ENCODE data around the gene ARHGEF1. TPM values are rescaled to one million over a fixed set of nuclear protein-coding genes. Genes with fewer than 3 reads are reported as not detected.

ARHGEF1 gene
- total and polyA plus RNA-seq, 2 donors (not counting 1 experiment from before 2014, with no cell fraction given): 21.6 to 23.9 TPM

DNA sequence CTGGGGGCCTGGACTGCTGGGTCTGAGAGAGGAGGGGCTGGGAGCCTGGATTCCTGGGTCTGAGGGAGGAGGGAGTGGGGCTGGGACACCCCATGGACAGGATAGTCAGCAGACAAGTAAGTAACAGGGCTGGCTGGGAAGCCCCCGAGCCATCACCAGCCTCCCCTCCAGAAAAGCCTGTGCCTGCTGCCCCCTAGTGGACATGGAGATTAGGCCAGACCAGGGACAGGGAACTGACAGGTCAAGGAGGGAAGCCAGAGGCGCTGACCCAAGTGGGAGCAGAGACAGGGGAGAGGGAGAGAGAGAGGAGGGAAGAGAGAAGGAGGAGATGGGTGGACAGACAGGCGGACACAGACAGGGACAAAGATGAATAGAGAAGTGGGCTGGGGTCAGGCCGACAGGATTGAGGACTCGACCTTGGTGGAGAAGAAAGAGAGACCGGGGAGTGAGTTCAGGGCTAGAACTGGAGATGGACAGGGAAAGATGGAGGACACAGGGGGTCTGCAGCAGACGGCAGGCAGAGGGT, 51.9 kb downstream of the ARHGEF1 start:
- Histone ChIP-seq H4K20me1 (ENCODE audit: control insufficient read depth, extremely low read depth, insufficient read depth, low read length) (no peaks in the 10 kb centered on the region), H3K4me2 (ENCODE audit: extremely low read depth, insufficient read depth, low read length) (no peak overlapping the region), H3K4me1 (ENCODE audit: control insufficient read depth, extremely low read depth, insufficient read depth, low read length) (peaks cover 12% of the 10 kb centered on the region), H3K4me3 (replicated peaks in 1 of 4; ENCODE audit: control extremely low read depth in 1 of 4, insufficient read depth in 1 of 4, low read depth in 3 of 4, low read length in 4 of 4) (no peak overlapping the region), H3K36me3 (ENCODE audit: control insufficient read depth, insufficient read depth, low read length) (no peaks in the 10 kb centered on the region), H3K9ac (ENCODE audit: insufficient read depth, low read length) (no peak overlapping the region), H3K9me3 (ENCODE audit: control insufficient read depth, insufficient read depth, low read depth, low read length) (no peaks in the 10 kb centered on the region), H3K79me2 (ENCODE audit: control insufficient read depth, insufficient read depth, low read length) (no peaks in the 10 kb centered on the region), H3K27me3 (ENCODE audit: control insufficient read depth, insufficient read depth, low read length) (peaks cover 54% of the 10 kb centered on the region), H3K27ac (ENCODE audit: insufficient read depth, low read length) (no peak overlapping the region), H2AFZ (ENCODE audit: low read length) (no peak overlapping the region)
- TF ChIP-seq EZH2 (IDR thresholded peaks at IDR 0.05; ENCODE audit: low read length, missing control alignments): no peak
- TF ChIP-seq, protein P1, sequence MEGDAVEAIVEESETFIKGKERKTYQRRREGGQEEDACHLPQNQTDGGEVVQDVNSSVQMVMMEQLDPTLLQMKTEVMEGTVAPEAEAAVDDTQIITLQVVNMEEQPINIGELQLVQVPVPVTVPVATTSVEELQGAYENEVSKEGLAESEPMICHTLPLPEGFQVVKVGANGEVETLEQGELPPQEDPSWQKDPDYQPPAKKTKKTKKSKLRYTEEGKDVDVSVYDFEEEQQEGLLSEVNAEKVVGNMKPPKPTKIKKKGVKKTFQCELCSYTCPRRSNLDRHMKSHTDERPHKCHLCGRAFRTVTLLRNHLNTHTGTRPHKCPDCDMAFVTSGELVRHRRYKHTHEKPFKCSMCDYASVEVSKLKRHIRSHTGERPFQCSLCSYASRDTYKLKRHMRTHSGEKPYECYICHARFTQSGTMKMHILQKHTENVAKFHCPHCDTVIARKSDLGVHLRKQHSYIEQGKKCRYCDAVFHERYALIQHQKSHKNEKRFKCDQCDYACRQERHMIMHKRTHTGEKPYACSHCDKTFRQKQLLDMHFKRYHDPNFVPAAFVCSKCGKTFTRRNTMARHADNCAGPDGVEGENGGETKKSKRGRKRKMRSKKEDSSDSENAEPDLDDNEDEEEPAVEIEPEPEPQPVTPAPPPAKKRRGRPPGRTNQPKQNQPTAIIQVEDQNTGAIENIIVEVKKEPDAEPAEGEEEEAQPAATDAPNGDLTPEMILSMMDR (conservative IDR thresholded peaks at IDR 0.05 in 1 of 2, IDR thresholded peaks at IDR 0.05 in 1 of 2; ENCODE audit: low read depth in 1 of 2, low read length in 2 of 2): peak; percentile 89 to 90
- peak in 1 of 2 donors; percentile 42 for DNase-seq (ENCODE audit: low read depth in 2 of 2)

DNA sequence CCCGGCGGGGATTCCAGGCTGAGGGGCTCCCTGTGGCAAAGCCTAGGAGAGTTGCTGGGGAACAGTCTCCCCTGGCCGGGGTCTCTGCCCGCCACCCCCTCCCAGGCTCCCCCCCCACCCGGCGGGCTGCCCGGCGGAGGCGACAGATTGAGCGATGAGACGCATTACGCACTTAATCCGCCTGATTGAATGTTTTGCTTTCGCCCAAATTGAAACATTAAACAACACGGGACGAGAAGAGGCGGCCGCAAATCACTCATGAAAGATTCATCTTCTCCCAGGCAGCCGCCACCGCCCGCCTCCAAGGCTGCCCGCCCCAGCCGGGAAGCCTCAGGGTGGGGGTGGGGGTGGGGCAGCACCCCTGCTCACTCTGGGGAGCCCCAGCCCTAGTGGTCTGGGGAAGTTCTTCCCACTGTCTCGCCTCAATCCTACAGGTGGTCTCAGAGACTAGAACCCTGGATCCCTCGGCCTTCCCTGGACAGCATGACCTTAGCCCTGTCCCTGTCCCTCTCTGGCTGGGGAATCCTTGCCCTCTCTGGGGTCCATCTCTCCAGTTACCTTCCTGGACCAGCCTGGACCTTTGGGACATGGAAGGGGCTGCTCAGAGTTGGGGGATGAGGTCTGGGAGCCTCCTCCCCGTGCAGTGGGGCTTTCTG, 52.9 kb downstream of the ARHGEF1 start:
- H3K4me3 ChIP-seq (replicated peaks in 1 of 4; ENCODE audit: control extremely low read depth in 1 of 4, insufficient read depth in 1 of 4, low read depth in 3 of 4, low read length in 4 of 4): no peak overlapping the region
- H3K4me2 ChIP-seq (ENCODE audit: extremely low read depth, insufficient read depth, low read length): peak overlapping the region; percentile 35
- H3K27ac ChIP-seq (ENCODE audit: insufficient read depth, low read length): no peak overlapping the region
- peaks cover 44% of the 10 kb centered on the region for H3K27me3 ChIP-seq (ENCODE audit: control insufficient read depth, insufficient read depth, low read length)
- H4K20me1 ChIP-seq (ENCODE audit: control insufficient read depth, extremely low read depth, insufficient read depth, low read length): no peaks in the 10 kb centered on the region
- no peaks in the 10 kb centered on the region for H3K79me2 ChIP-seq (ENCODE audit: control insufficient read depth, insufficient read depth, low read length)
- no peaks in the 10 kb centered on the region for H3K36me3 ChIP-seq (ENCODE audit: control insufficient read depth, insufficient read depth, low read length)
- H3K4me1 ChIP-seq (ENCODE audit: control insufficient read depth, extremely low read depth, insufficient read depth, low read length): peaks cover 12% of the 10 kb centered on the region
- DNase-seq (ENCODE audit: low read depth in 2 of 2): no peak
- no peak overlapping the region for H2AFZ ChIP-seq (ENCODE audit: low read length)
- no peak overlapping the region for H3K9ac ChIP-seq (ENCODE audit: insufficient read depth, low read length)
- H3K9me3 ChIP-seq (ENCODE audit: control insufficient read depth, insufficient read depth, low read depth, low read length): no peaks in the 10 kb centered on the region
- TF ChIP-seq, protein P1 (conservative IDR thresholded peaks at IDR 0.05 in 1 of 2, IDR thresholded peaks at IDR 0.05 in 1 of 2; ENCODE audit: low read depth in 1 of 2, low read length in 2 of 2): no peak

DNA sequence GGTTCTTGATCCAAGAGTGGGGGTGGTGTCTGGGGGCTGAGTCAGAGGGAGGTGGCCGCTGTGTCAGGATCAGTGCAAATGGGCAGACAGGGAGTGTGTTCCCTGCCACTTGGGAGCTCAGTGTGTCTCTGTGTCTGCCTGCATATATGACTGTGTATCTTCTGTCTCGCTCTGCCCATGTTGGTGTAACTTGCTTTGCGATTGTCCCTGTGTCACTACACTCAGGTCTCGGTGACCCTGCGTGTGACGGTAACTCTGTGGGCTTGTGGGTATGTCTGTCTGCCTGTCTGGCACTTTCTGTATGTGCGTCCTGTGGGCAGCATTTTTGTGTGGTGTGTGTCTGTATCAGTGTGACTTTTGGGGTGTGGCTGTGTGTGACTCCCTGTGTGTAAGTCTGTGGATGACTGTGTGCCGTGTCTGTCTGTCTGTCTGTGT, 53.4 kb downstream of the ARHGEF1 start:
- no peaks in the 10 kb centered on the region for H4K20me1 ChIP-seq (ENCODE audit: control insufficient read depth, extremely low read depth, insufficient read depth, low read length)
- peak overlapping the region; percentile 35 for H3K4me2 ChIP-seq (ENCODE audit: extremely low read depth, insufficient read depth, low read length)
- no peak overlapping the region for H3K27ac ChIP-seq (ENCODE audit: insufficient read depth, low read length)
- H3K27me3 ChIP-seq (ENCODE audit: control insufficient read depth, insufficient read depth, low read length): peaks cover 39% of the 10 kb centered on the region
- H3K36me3 ChIP-seq (ENCODE audit: control insufficient read depth, insufficient read depth, low read length): no peaks in the 10 kb centered on the region
- H3K9me3 ChIP-seq (ENCODE audit: control insufficient read depth, insufficient read depth, low read depth, low read length): no peaks in the 10 kb centered on the region
- DNase-seq (ENCODE audit: low read depth in 2 of 2): no peak
- no peak overlapping the region for H2AFZ ChIP-seq (ENCODE audit: low read length)
- TF ChIP-seq EZH2 (IDR thresholded peaks at IDR 0.05; ENCODE audit: low read length, missing control alignments): peak; percentile 43
- TF ChIP-seq, protein P1 (conservative IDR thresholded peaks at IDR 0.05 in 1 of 2, IDR thresholded peaks at IDR 0.05 in 1 of 2; ENCODE audit: low read depth in 1 of 2, low read length in 2 of 2): no peak
- no peaks in the 10 kb centered on the region for H3K79me2 ChIP-seq (ENCODE audit: control insufficient read depth, insufficient read depth, low read length)
- no peak overlapping the region for H3K4me3 ChIP-seq (replicated peaks in 1 of 4; ENCODE audit: control extremely low read depth in 1 of 4, insufficient read depth in 1 of 4, low read depth in 3 of 4, low read length in 4 of 4)
- peaks cover 12% of the 10 kb centered on the region for H3K4me1 ChIP-seq (ENCODE audit: control insufficient read depth, extremely low read depth, insufficient read depth, low read length)
- no peak overlapping the region for H3K9ac ChIP-seq (ENCODE audit: insufficient read depth, low read length)
